G401 (cell line): Measurements from ENCODE around the gene TRPC4AP. TPM values are rescaled to one million over a fixed set of nuclear protein-coding genes. Genes with fewer than 3 reads are reported as not detected.
A peak's percentile ranks its signal among the peaks of the same experiment; 100 is the strongest.

Experiments used
- DNase-seq: peaks from one replicate; pipeline ENCODE4 v3.0.0-alpha.2; 2015; ENCODE audit warnings: low spot score
- in situ Hi-C: cut with HindIII; loops from 2 replicates; pipeline ENCODE4 v1.10.0; 2016; ENCODE audit warnings: low sequenced_read_pairs, mixed read lengths
- total RNA-seq: library from RNA; depleted of rRNA; stranded (reverse); fragments of >200 nt; shearing (Covaris generic); gene quantifications from 2 replicates; pipeline ENCODE4 v1.2.3, GENCODE V29; 2014; rRNA removed

The TRPC4AP gene
- total RNA-seq, 1 experiment from 2014 or later = 90.3 TPM

DNA sequence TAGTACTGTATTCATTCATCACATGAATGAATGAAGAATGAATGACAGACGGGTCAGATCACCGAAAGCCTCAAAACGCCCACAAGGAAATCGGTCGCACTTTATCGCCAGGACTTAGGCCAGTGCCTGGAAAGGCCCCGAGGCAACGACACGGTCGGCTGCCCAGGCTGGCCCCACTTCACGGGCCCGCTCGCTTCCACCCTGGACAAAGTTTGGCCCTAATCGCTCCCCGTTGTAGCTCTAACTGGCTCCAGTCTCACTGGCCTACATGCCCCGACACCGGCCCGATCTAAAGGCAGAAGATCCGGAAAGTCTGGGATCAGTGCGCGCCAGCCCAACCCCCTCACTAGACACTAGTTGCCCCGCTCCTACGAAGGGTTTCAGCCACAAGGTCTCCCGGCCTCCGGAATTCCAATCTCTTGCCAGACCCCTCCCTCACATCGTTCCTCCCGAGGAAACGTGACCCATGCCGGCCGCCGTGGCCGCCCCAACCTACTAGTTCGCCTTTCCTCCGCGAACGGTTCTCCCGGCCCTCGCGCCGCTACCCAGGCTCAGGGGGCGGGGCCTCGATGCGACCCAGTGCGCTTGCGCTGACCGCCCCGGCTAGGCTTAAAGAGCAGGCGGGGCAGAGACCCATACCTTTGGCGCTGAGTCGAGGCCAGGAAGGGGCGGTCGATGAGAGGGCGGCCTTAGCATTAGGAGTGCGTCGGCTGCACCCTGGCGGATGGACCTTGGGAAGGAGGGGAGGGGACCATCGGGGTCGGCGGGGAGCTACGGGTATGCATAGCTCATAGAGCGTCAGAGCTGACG is 137.2 kb downstream of the TRPC4AP start, which contains the start of the genes GSS and MYH7B:
Gene GSS (minus strand): TSS at position 576 of the 810 bp plus-strand sequence. CDS start 3,954 bp downstream, outside the sequence.
Gene MYH7B (plus strand): TSS at position 638 of the 810 bp plus-strand sequence. CDS start 22,138 bp downstream, outside the sequence.
- in situ Hi-C loops = no loop called here
- peak; percentile 94 for DNase-seq

DNA sequence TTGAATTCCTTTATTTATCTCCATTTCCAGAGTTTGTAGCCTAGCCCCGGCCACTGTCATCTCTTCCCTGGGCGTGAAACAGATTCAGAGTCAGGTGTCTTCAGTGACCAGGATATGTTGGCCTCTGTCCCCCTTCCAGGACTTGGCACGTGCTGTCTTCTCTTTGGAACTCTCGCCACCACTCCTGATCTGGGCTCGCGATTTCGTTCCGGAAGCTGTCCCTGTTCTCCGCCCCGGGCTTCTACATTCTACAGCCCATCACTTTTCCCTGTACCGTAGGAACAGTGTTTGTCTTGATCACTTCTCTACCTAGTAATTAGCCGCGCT is 137.7 kb downstream of the TRPC4AP start:
- peak; percentile 77 for DNase-seq
- in situ Hi-C loops = no loop called here

DNA sequence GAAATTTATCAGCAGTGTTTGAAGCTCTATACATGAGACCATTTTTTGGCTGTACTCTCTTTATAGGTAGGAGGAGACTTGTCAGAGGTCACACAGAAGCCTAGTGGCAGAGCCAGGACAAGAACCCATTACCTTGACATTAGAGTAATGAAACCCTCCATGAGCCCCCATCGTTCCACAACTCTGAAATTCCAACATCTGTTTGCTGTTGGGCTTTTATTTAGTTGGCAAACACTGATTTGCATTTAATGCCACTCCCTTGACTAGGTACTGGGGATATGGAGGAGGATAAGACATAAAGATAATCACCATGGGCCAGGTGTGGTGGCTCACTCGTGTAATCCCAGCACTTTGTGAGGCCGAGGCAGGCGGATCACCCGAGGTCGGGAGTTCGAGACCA is 138.6 kb downstream of the TRPC4AP start:
- in situ Hi-C loops = no loop called here
- DNase-seq = no peak

GRCh38 chr20:34952671-34953070 is 139.9 kb downstream of the TRPC4AP start:
- in situ Hi-C loops = no loop called here
- DNase-seq = no peak

Other genes with a start within 250 kb of the TRPC4AP start
- gene GGT7, start 220.0 kb downstream of the TRPC4AP start, total RNA-seq = 11.2 and 13.8 TPM in 2 replicates
- 45.4 and 65.8 TPM in 2 replicates for gene ACSS2, start 216.2 kb downstream of the TRPC4AP start, total RNA-seq
- 104 and 112 TPM in 2 replicates for gene GSS, start 137.0 kb downstream of the TRPC4AP start, total RNA-seq
- gene MYH7B, start 136.9 kb downstream of the TRPC4AP start, total RNA-seq = 0.06 and 0.24 TPM in 2 replicates
- gene EDEM2, start 54.5 kb upstream of the TRPC4AP start, total RNA-seq = 108 and 115 TPM in 2 replicates
- gene PROCR, start 79.3 kb upstream of the TRPC4AP start, total RNA-seq = 1,430 and 1,546 TPM in 2 replicates
- gene MMP24, start 133.9 kb upstream of the TRPC4AP start, total RNA-seq = 113 and 118 TPM in 2 replicates
- gene MMP24OS, start 185.3 kb upstream of the TRPC4AP start, total RNA-seq = 8.6 and 10.7 TPM in 2 replicates
- 147 and 164 TPM in 2 replicates for gene EIF6, start 192.0 kb upstream of the TRPC4AP start, total RNA-seq
- gene FAM83C, start 199.6 kb upstream of the TRPC4AP start, total RNA-seq = not detected in 2 replicates